Adrenal gland (tissue), 12 donors: Measurements from ENCODE around the gene PCDHGA8. TPM values are rescaled to one million over a fixed set of nuclear protein-coding genes. Genes with fewer than 3 reads are reported as not detected.
A peak's percentile ranks its signal among the peaks of the same experiment; 100 is the strongest.

Source experiments
- DNase-seq, 7 donors: peaks; one replicate each; pipeline ENCODE4 v3.0.0-alpha.2; 2019 to 2020
- H3K27ac ChIP-seq, 5 donors: fragments of 200-600 bp; sonication (generic) in 4 of 5; 1 replicate in 3 of 5; 2 replicates in 2 of 5; pipeline versions ENCODE4 v1.5.1 to v1.8.0; 2016 to 2020; ENCODE audit warnings: mild to moderate bottlenecking in 1 of 5
- H3K27me3 ChIP-seq: fragments of 200-600 bp; 2 replicates; pipeline ENCODE4 v1.8.0; 2021
- H3K36me3 ChIP-seq, 2 donors: fragments of 200-600 bp; replicated peaks in 1 of 2; 1 replicate in 1 of 2; 2 replicates in 1 of 2; pipeline versions ENCODE4 v1.5.1 to v1.8.0; 2018 to 2022
- H3K4me1 ChIP-seq, 2 donors: fragments of 200-600 bp; replicated peaks in 1 of 2; 1 replicate in 1 of 2; 2 replicates in 1 of 2; pipeline versions ENCODE4 v1.5.1 to v1.8.0; 2018 to 2021
- H3K4me3 ChIP-seq, 4 donors: fragments of 200-600 bp; sonication (generic) in 3 of 4; one replicate each; pipeline ENCODE4 v1.5.1; 2016 to 2018
- H3K9me3 ChIP-seq, 3 donors: fragments of 200-600 bp; sonication (generic) in 1 of 3; replicated peaks in 1 of 3; 1 replicate in 2 of 3; 2 replicates in 1 of 3; pipeline versions ENCODE4 v1.5.1 to v1.8.0; 2016 to 2021
- POLR2A ChIP-seq, 2 donors: fragments of 450-650 bp; IDR thresholded peaks; one replicate each; pipeline ENCODE4 v1.6.1; 2017; ENCODE audit warnings: antibody characterized with exemption in 2 of 2, mild to moderate bottlenecking in 2 of 2, moderate library complexity in 1 of 2
- WGBS, 4 donors: extraction: QIAGEN DNeasy Blood & Tissue Kit in 2 of 4; methylation state at CpG; one replicate each; pipeline versions ENCODE4 v1.1.5 to v1.1.7; 2013 to 2017; 5-methylcytosine and 5-hydroxymethylcytosine counted together
- intact Hi-C, 2 donors: fragments of 100-400 bp; cut with DNase I; formaldehyde crosslinking; loops; one replicate each; pipeline versions ENCODE4 v1.14.1 to v1.15.0; 2022 to 2023
- polyA plus RNA-seq, 3 donors: library from polyadenylated mRNA; stranded (reverse); fragments of 200-250 nt in 2 of 3; fragments of 350-450 nt in 1 of 3; fragmentation: Illumina TruSeq in 1 of 3; extraction: RNeasy Lipid Tissue Mini Kit (QIAGEN cat#74804) in 1 of 3; gene quantifications; one replicate each; pipeline ENCODE4 v1.2.3, GENCODE V29; 2013 to 2014
- total RNA-seq, 9 donors: library from RNA; depleted of rRNA in 4 of 9; stranded (reverse); fragments of >200 nt in 4 of 9; fragments of 120-200 nt in 1 of 9; fragmentation: NEBNext Ultra II Directional in 1 of 9; extraction: Animal tissue kit (Norgen Biotek cat#: 25700) in 1 of 9; gene quantifications; one replicate each; pipeline versions ENCODE4 v1.1.0 to v1.2.4, GENCODE V29; 2013 to 2023
- TF ChIP-seq, protein P1 (sequence below), 6 experiments: fragments of 450-650 bp in 4 of 6; fragments of 200-600 bp in 2 of 6; sonication (generic) in 1 of 6; IDR thresholded peaks; 1 replicate in 5 of 6; 2 replicates in 1 of 6; pipeline versions ENCODE4 v1.5.1 to v1.8.0; 2016 to 2021; ENCODE audit warnings: antibody characterized with exemption in 6 of 6, mild to moderate bottlenecking in 2 of 6, moderate library complexity in 1 of 6
- donor health status: healthy with polysubstance abuse.
- donor health status: Bipolar disorder and iron deficiency.
- donor health status: DM: yes; HTN: yes; CAD: no.
- donor health status: DM: no; HTN: no; CAD: no.
- donor health status: DM: no; HTN: no; CAD: no.
- donor health status: DM: yes; HTN: yes; CAD: no.

Gene PCDHGA8
- total and polyA plus RNA-seq, 12 donors: 0.06 to 4.0 (median 0.82) TPM

DNA sequence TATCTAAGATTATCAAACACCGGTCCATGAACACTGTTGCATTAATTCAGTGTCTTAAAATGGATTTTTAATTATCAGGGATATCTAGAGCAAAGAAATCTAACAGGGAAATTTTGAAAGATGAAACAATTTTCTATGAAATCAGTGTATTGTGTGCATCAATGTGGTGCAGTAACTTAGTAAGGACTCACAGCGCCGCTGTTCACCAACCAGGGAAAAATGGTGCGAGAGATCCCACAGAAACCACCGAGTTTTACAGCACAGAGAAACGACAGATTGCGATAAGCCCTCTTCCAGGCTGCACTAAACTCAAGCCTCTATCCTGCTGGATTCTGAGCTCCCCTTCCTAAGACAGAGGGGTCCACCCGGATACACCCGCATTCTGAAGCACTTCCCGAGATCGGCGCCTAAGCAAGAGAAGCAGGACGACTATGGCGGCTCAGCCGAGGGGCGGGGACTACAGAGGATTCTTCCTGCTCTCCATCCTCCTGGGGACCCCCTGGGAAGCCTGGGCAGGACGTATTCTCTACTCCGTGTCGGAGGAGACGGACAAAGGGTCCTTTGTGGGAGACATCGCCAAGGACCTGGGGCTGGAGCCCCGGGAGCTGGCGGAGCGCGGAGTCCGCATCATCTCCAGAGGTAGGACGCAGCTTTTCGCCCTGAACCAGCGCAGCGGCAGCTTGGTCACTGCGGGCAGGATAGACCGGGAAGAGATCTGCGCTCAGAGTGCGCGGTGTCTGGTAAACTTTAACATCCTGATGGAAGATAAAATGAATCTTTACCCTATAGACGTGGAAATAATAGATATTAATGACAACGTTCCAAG, 9.8 kb upstream of the PCDHGA8 start, which contains the start of gene PCDHGA7:
TSS of gene PCDHGA7 (plus strand) at position 274 of the 826 bp plus-strand sequence. CDS start at position 432, 158 bp downstream.
- H3K36me3 ChIP-seq: no peaks in the 10 kb centered on the region
- no peaks in the 10 kb centered on the region for H3K4me1 ChIP-seq
- intact Hi-C loops: no loop called here
- peak within 1 kb of the TSS in 1 of 4 donors; percentile 27 for H3K4me3 ChIP-seq
- DNase-seq: no peak
- no peak within 1 kb of the TSS for H3K27ac ChIP-seq
- no peaks in the 10 kb centered on the region for H3K27me3 ChIP-seq
- 10 to 21% (median 12%) methylated on average over 25 to 37 of the region's 37 CpGs for WGBS, 4 donors
- no peak for TF ChIP-seq POLR2A (IDR thresholded peaks at IDR 0.05)
- TF ChIP-seq, protein P1, sequence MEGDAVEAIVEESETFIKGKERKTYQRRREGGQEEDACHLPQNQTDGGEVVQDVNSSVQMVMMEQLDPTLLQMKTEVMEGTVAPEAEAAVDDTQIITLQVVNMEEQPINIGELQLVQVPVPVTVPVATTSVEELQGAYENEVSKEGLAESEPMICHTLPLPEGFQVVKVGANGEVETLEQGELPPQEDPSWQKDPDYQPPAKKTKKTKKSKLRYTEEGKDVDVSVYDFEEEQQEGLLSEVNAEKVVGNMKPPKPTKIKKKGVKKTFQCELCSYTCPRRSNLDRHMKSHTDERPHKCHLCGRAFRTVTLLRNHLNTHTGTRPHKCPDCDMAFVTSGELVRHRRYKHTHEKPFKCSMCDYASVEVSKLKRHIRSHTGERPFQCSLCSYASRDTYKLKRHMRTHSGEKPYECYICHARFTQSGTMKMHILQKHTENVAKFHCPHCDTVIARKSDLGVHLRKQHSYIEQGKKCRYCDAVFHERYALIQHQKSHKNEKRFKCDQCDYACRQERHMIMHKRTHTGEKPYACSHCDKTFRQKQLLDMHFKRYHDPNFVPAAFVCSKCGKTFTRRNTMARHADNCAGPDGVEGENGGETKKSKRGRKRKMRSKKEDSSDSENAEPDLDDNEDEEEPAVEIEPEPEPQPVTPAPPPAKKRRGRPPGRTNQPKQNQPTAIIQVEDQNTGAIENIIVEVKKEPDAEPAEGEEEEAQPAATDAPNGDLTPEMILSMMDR (IDR thresholded peaks at IDR 0.05): no peak
- peaks cover 4 to 19% (median 10%) of the 10 kb centered on the region in 3 donors for H3K9me3 ChIP-seq

DNA sequence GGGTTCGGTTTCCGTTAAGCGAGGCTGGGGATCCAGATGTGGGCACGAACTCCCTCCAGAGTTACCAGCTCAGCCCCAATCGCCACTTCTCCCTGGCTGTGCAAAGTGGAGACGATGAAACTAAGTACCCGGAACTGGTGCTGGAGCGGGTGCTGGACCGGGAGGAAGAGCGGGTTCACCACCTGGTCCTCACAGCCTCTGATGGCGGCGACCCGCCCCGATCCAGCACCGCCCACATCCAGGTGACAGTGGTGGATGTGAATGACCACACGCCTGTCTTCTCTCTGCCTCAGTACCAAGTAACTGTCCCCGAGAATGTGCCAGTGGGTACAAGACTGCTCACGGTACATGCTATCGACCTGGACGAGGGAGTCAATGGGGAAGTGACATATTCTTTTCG, 9.1 kb upstream of the PCDHGA8 start:
- H3K27me3 ChIP-seq: no peaks in the 10 kb centered on the region
- no peaks in the 10 kb centered on the region for H3K36me3 ChIP-seq
- intact Hi-C loops: no loop called here
- H3K9me3 ChIP-seq: peaks cover 4 to 19% (median 12%) of the 10 kb centered on the region in 3 donors
- 28 to 46% (median 35%) methylated on average over 17 to 21 of the region's 21 CpGs for WGBS, 4 donors
- TF ChIP-seq, protein P1 (IDR thresholded peaks at IDR 0.05): no peak
- TF ChIP-seq POLR2A (IDR thresholded peaks at IDR 0.05): no peak
- no peaks in the 10 kb centered on the region for H3K4me1 ChIP-seq
- no peak overlapping the region for H3K27ac ChIP-seq
- DNase-seq: no peak
- H3K4me3 ChIP-seq: no peak overlapping the region

DNA sequence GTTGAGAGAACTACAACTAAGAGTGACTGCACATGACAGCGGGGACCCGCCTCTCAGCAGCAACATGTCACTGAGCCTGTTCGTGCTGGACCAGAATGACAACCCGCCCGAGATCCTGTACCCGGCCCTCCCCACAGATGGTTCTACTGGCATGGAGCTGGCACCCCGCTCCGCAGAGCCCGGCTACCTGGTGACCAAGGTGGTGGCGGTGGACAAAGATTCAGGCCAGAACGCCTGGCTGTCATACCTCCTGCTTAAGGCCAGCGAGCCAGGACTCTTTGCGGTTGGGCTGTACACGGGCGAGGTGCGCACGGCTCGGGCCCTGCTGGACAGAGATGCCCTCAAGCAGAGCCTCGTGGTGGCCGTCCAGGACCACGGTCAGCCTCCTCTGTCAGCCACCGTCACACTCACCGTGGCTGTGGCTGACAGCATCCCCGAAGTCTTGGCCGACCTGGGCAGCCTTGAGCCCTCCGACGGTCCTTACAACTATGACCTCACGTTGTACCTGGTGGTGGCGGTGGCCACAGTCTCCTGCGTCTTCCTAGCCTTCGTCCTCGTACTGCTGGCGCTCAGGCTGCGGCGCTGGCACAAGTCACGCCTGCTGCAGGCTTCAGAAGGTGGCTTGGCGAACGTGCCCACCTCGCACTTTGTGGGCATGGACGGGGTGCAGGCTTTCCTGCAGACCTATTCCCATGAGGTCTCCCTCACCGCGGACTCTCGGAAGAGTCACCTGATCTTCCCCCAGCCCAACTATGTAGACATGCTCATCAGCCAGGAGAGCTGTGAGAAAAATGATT, 7.8 kb upstream of the PCDHGA8 start:
- DNase-seq: peak in 1 of 7 donors; percentile 31
- intact Hi-C loops: no loop called here
- TF ChIP-seq, protein P1 (IDR thresholded peaks at IDR 0.05): no peak
- no peak for TF ChIP-seq POLR2A (IDR thresholded peaks at IDR 0.05)
- Histone ChIP-seq H3K9me3 (peaks cover 0 to 24% (median 11%) of the 10 kb centered on the region in 3 donors), H3K4me1 (no peaks in the 10 kb centered on the region), H3K27me3 (no peaks in the 10 kb centered on the region), H3K4me3 (no peak overlapping the region), H3K27ac (no peak overlapping the region), H3K36me3 (no peaks in the 10 kb centered on the region)
- WGBS, 4 donors: 38 to 66% (median 42%) methylated on average over 9 to 43 of the region's 43 CpGs
